HEK293 (cell line): Measurements from ENCODE around the gene MEGF6.
A peak's percentile ranks its signal among the peaks of the same experiment; 100 is the strongest.

ENCODE experiments used
- GLIS1 ChIP-seq: fragments of 450-650 bp; formaldehyde crosslinking; IDR thresholded peaks from 2 replicates; pipeline ENCODE4 v1.5.1; 2016; ENCODE audit warnings: missing biosample characterization, missing genetic modification characterization
- MYNN ChIP-seq: fragments of 450-650 bp; formaldehyde crosslinking; IDR thresholded peaks from 2 replicates; pipeline ENCODE4 v1.5.1; 2016; ENCODE audit warnings: missing biosample characterization, missing genetic modification characterization, borderline replicate concordance
- WT1 ChIP-seq: fragments of 450-650 bp; formaldehyde crosslinking; IDR thresholded peaks from 2 replicates; pipeline ENCODE4 v1.5.1; 2016; ENCODE audit warnings: missing biosample characterization, missing genetic modification characterization
- ZBTB1 ChIP-seq: fragments of 450-650 bp; formaldehyde crosslinking; IDR thresholded peaks from 2 replicates; pipeline ENCODE4 v1.5.1; 2016; ENCODE audit warnings: missing biosample characterization, missing genetic modification characterization
- ZBTB49 ChIP-seq: fragments of 450-650 bp; formaldehyde crosslinking; IDR thresholded peaks from 2 replicates; pipeline ENCODE4 v1.5.1; 2016; ENCODE audit warnings: missing biosample characterization, missing genetic modification characterization, low read depth
- ZNF112 ChIP-seq: fragments of 450-650 bp; formaldehyde crosslinking; IDR thresholded peaks from 2 replicates; pipeline ENCODE4 v1.5.0; 2017; ENCODE audit warnings: missing biosample characterization, missing genetic modification characterization
- ZNF18 ChIP-seq: fragments of 450-650 bp; formaldehyde crosslinking; IDR thresholded peaks from 2 replicates; pipeline ENCODE4 v1.5.1; 2016; ENCODE audit warnings: missing biosample characterization, missing genetic modification characterization
- ZNF184 ChIP-seq: fragments of 450-650 bp; IDR thresholded peaks from 2 replicates; pipeline ENCODE4 v1.5.1; 2018; ENCODE audit warnings: missing biosample characterization, mild to moderate bottlenecking, missing genetic modification characterization
- ZNF223 ChIP-seq: fragments of 450-650 bp; formaldehyde crosslinking; IDR thresholded peaks from 2 replicates; pipeline ENCODE4 v1.5.1; 2016; ENCODE audit warnings: missing biosample characterization, missing genetic modification characterization
- ZNF266 ChIP-seq: fragments of 450-650 bp; formaldehyde crosslinking; IDR thresholded peaks from 2 replicates; pipeline ENCODE4 v1.5.1; 2016; ENCODE audit warnings: missing biosample characterization, missing genetic modification characterization, low read depth
- ZNF274 ChIP-seq, 2 experiments: fragments of 200-500 bp in 1 of 2; fragments of 450-650 bp in 1 of 2; sonication (Bioruptor generic) in 1 of 2; formaldehyde crosslinking in 1 of 2; IDR thresholded peaks; 2 replicates each; pipeline versions ENCODE4 v1.5.1 to v1.6.1; 2014 to 2016; ENCODE audit warnings: borderline replicate concordance in 1 of 2, inconsistent platforms in 1 of 2, low read length in 1 of 2, missing biosample characterization in 1 of 2, missing genetic modification characterization in 1 of 2
- ZNF280C ChIP-seq: fragments of 450-650 bp; formaldehyde crosslinking; IDR thresholded peaks from 2 replicates; pipeline ENCODE4 v1.5.1; 2016; ENCODE audit warnings: missing biosample characterization, missing genetic modification characterization
- ZNF398 ChIP-seq: fragments of 450-650 bp; formaldehyde crosslinking; IDR thresholded peaks from 2 replicates; pipeline ENCODE4 v1.5.1; 2017; ENCODE audit warnings: missing biosample characterization, missing genetic modification characterization
- ZNF488 ChIP-seq: fragments of 450-650 bp; formaldehyde crosslinking; IDR thresholded peaks from 2 replicates; pipeline ENCODE4 v1.5.1; 2016; ENCODE audit warnings: missing biosample characterization, missing genetic modification characterization
- ZNF514 ChIP-seq: fragments of 450-650 bp; formaldehyde crosslinking; IDR thresholded peaks from 2 replicates; pipeline ENCODE4 v1.5.1; 2016; ENCODE audit warnings: missing biosample characterization, missing genetic modification characterization
- ZNF530 ChIP-seq: fragments of 450-650 bp; formaldehyde crosslinking; IDR thresholded peaks from 2 replicates; pipeline ENCODE4 v1.5.1; 2016; ENCODE audit warnings: low read depth, missing biosample characterization, missing genetic modification characterization
- ZNF670 ChIP-seq: fragments of 450-650 bp; formaldehyde crosslinking; IDR thresholded peaks from 2 replicates; pipeline ENCODE4 v1.5.1; 2016; ENCODE audit warnings: missing biosample characterization, missing genetic modification characterization, low read depth
- ZNF791 ChIP-seq: fragments of 450-650 bp; formaldehyde crosslinking; IDR thresholded peaks from 2 replicates; pipeline ENCODE4 v1.5.1; 2016; ENCODE audit warnings: missing biosample characterization, missing genetic modification characterization
- TF ChIP-seq, protein P1 (sequence below): fragments of 450-650 bp; IDR thresholded peaks from 2 replicates; pipeline ENCODE4 v1.5.1; 2018; ENCODE audit warnings: missing biosample characterization, missing genetic modification characterization
- TF ChIP-seq, protein P2 (sequence below): fragments of 450-650 bp; formaldehyde crosslinking; IDR thresholded peaks from 2 replicates; pipeline ENCODE4 v1.5.1; 2016; ENCODE audit warnings: missing biosample characterization, missing genetic modification characterization
- TF ChIP-seq, protein P3 (sequence below): fragments of 450-650 bp; formaldehyde crosslinking; IDR thresholded peaks from 2 replicates; pipeline ENCODE4 v1.5.1; 2016; ENCODE audit warnings: missing biosample characterization, missing genetic modification characterization, low read depth
- TF ChIP-seq, protein P4 (sequence below): fragments of 450-650 bp; formaldehyde crosslinking; IDR thresholded peaks from 2 replicates; pipeline ENCODE4 v1.5.1; 2016; ENCODE audit warnings: missing biosample characterization, missing genetic modification characterization

Gene MEGF6

DNA sequence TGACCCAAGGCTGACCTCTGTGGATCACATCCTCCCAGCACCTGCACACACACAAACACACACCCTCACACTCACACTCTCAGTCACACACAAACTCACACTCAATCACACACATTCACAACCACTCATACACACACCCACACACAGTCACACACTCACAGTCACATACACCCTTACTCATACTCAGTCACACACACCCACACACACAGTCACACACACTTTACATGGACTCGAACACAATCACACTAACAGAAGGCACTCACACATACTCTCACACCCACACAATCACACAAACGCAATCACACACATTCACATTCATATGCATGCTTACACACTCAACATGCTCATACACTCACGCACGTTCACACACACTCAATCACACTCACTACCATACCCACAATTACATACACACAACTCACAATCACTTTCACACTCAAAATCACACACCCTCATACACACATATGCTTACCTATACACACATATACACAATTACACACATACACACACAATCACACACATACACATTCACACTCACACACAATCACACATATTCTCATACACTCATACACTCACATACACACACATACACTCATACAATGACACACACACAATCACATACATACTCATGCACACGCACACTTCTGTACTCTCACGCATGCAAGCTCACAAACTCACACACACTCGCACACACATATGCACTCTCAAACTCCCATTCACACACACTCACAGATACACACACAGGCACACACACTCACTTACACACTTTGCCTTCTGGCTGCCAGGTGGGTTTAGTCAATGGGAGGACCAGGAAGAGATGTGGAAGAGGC is 6.1 kb downstream of the MEGF6 start (continued):
- TF ChIP-seq, protein P1, sequence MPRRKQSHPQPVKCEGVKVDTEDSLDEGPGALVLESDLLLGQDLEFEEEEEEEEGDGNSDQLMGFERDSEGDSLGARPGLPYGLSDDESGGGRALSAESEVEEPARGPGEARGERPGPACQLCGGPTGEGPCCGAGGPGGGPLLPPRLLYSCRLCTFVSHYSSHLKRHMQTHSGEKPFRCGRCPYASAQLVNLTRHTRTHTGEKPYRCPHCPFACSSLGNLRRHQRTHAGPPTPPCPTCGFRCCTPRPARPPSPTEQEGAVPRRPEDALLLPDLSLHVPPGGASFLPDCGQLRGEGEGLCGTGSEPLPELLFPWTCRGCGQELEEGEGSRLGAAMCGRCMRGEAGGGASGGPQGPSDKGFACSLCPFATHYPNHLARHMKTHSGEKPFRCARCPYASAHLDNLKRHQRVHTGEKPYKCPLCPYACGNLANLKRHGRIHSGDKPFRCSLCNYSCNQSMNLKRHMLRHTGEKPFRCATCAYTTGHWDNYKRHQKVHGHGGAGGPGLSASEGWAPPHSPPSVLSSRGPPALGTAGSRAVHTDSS (tag by site-specific recombination), result no peak
- TF ChIP-seq ZNF266, result 0 out of 2 replicates have a peak, but pooled peaks have one; percentile 4
- TF ChIP-seq ZNF223, result no peak
- no peak for TF ChIP-seq ZNF280C
- no peak for TF ChIP-seq ZNF791 (tag by site-specific recombination)
- TF ChIP-seq, protein P2, sequence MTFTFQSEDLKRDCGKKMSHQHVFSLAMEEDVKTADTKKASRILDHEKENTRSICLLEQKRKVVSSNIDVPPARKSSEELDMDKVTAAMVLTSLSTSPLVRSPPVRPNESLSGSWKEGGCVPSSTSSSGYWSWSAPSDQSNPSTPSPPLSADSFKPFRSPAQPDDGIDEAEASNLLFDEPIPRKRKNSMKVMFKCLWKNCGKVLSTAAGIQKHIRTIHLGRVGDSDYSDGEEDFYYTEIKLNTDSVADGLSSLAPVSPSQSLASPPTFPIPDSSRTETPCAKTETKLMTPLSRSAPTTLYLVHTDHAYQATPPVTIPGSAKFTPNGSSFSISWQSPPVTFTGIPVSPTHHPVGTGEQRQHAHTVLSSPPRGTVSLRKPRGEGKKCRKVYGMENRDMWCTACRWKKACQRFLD (tag by site-specific recombination), result 0 out of 2 replicates have a peak, but pooled peaks have one; percentile 20
- no peak for TF ChIP-seq ZNF398
- no peak for TF ChIP-seq WT1
- no peak for TF ChIP-seq ZNF670 (tag by site-specific recombination)
- no peak for TF ChIP-seq ZNF184 (tag by site-specific recombination)
- TF ChIP-seq, protein P3, sequence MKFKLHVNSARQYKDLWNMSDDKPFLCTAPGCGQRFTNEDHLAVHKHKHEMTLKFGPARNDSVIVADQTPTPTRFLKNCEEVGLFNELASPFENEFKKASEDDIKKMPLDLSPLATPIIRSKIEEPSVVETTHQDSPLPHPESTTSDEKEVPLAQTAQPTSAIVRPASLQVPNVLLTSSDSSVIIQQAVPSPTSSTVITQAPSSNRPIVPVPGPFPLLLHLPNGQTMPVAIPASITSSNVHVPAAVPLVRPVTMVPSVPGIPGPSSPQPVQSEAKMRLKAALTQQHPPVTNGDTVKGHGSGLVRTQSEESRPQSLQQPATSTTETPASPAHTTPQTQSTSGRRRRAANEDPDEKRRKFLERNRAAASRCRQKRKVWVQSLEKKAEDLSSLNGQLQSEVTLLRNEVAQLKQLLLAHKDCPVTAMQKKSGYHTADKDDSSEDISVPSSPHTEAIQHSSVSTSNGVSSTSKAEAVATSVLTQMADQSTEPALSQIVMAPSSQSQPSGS (tag by site-specific recombination), result no peak
- TF ChIP-seq ZNF514 (tag by site-specific recombination), result no peak
- peak; percentile 71; the same call in 1 of the 2 replicates for TF ChIP-seq ZNF18
- no peak for TF ChIP-seq ZBTB1
- no peak for TF ChIP-seq GLIS1 (tag by site-specific recombination)
- TF ChIP-seq, protein P4, sequence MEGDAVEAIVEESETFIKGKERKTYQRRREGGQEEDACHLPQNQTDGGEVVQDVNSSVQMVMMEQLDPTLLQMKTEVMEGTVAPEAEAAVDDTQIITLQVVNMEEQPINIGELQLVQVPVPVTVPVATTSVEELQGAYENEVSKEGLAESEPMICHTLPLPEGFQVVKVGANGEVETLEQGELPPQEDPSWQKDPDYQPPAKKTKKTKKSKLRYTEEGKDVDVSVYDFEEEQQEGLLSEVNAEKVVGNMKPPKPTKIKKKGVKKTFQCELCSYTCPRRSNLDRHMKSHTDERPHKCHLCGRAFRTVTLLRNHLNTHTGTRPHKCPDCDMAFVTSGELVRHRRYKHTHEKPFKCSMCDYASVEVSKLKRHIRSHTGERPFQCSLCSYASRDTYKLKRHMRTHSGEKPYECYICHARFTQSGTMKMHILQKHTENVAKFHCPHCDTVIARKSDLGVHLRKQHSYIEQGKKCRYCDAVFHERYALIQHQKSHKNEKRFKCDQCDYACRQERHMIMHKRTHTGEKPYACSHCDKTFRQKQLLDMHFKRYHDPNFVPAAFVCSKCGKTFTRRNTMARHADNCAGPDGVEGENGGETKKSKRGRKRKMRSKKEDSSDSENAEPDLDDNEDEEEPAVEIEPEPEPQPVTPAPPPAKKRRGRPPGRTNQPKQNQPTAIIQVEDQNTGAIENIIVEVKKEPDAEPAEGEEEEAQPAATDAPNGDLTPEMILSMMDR (tag by site-specific recombination), result no peak
- TF ChIP-seq ZNF488 (tag by site-specific recombination), result peak; percentile 38; the same call in 1 of the 2 replicates
- no peak for TF ChIP-seq ZNF274 (IDR thresholded peaks at IDR 0.05; ENCODE audit: low read length)
- no peak for TF ChIP-seq ZNF274 (tag by site-specific recombination; IDR thresholded peaks at IDR 0.05; ENCODE audit: borderline replicate concordance)
- TF ChIP-seq ZNF112, result no peak
- TF ChIP-seq MYNN (tag by site-specific recombination), result no peak
- no peak for TF ChIP-seq ZNF530 (tag by site-specific recombination)
- TF ChIP-seq ZBTB49 (tag by site-specific recombination), result no peak
